Effector memory CD8-positive, alpha-beta T cell (primary cell): Measurements from ENCODE around the gene E4F1.
"Not testable (repeated sequence)": the region's sequence is repeated elsewhere in the genome, so short reads cannot be mapped to it uniquely, and the experiment has no call there.

Experiments
- ATAC-seq: fragments of 150-1000 bp; cut with Tn5 transposase; replicated peaks from 2 replicates; pipeline ENCODE4 v1.10.0; 2021; ENCODE audit warnings: mild to moderate bottlenecking, moderate library complexity
- DNase-seq, 3 experiments: peaks; one replicate each; pipeline ENCODE4 v3.0.0; 2021
- H3K27ac Mint-ChIP-seq, 2 donors: one replicate each; pipeline ENCODE4 v1.8.0; 2022; ENCODE audit warnings: mild to moderate bottlenecking in 2 of 2, mixed read lengths in 2 of 2, moderate library complexity in 2 of 2
- H3K27me3 Mint-ChIP-seq, 2 donors: one replicate each; pipeline ENCODE4 v1.8.0; 2022; ENCODE audit warnings: mixed read lengths in 2 of 2
- H3K36me3 Mint-ChIP-seq: one replicate; pipeline ENCODE4 v1.8.0; 2022; ENCODE audit warnings: mild to moderate bottlenecking, moderate library complexity, mixed read lengths; ENCODE audit not compliant: insufficient read depth
- H3K4me1 Mint-ChIP-seq, 2 donors: one replicate each; pipeline ENCODE4 v1.8.0; 2022; ENCODE audit warnings: low read depth in 2 of 2, mixed read lengths in 2 of 2
- H3K4me3 Mint-ChIP-seq, 2 donors: one replicate each; pipeline ENCODE4 v1.8.0; 2022; ENCODE audit warnings: mild to moderate bottlenecking in 2 of 2, mixed read lengths in 2 of 2, moderate library complexity in 2 of 2
- H3K9me3 Mint-ChIP-seq, 2 donors: one replicate each; pipeline ENCODE4 v1.8.0; 2022; ENCODE audit warnings: mixed read lengths in 2 of 2

The E4F1 gene

GRCh38 chr16:2238838-2239675 lies 15.7 kb downstream of the E4F1 start:
- Mint-ChIP-seq H3K36me3 (peaks cover 6% of the 10 kb centered on the region), H3K27ac (no peak overlapping the region), H3K9me3 (no peaks in the 10 kb centered on the region), H3K27me3 (no peaks in the 10 kb centered on the region), H3K4me1 (no peaks in the 10 kb centered on the region), H3K4me3 (no peak overlapping the region)
- ATAC-seq (no peak), DNase-seq (no peak)

- not testable (repeated sequence) for H3K36me3 Mint-ChIP-seq, DNase-seq, H3K27ac Mint-ChIP-seq, H3K9me3 Mint-ChIP-seq, H3K4me3 Mint-ChIP-seq, ATAC-seq, H3K27me3 Mint-ChIP-seq, H3K4me1 Mint-ChIP-seq
Measured at GRCh38 chr16:2240331-2240730, 16.9 kb downstream of the E4F1 start.

- no peak for DNase-seq
- Mint-ChIP-seq H3K27ac (peak overlapping the region in 1 of 2 donors; percentile 19), H3K9me3 (no peaks in the 10 kb centered on the region), H3K27me3 (no peaks in the 10 kb centered on the region), H3K4me1 (no peaks in the 10 kb centered on the region), H3K4me3 (no peak overlapping the region), H3K36me3 (peaks cover 4% of the 10 kb centered on the region)
- ATAC-seq: no peak
Measured at GRCh38 chr16:2242598-2242997, 19.2 kb downstream of the E4F1 start.

- ATAC-seq (no peak), DNase-seq (no peak)
- H3K27me3 Mint-ChIP-seq: no peaks in the 10 kb centered on the region
- peaks cover 4% of the 10 kb centered on the region for H3K36me3 Mint-ChIP-seq
- H3K9me3 Mint-ChIP-seq: no peaks in the 10 kb centered on the region
- H3K4me1 Mint-ChIP-seq: no peaks in the 10 kb centered on the region
- no peak overlapping the region for H3K4me3 Mint-ChIP-seq
- H3K27ac Mint-ChIP-seq: no peak overlapping the region
Measured at GRCh38 chr16:2243031-2243528, 19.7 kb downstream of the E4F1 start.

DNA sequence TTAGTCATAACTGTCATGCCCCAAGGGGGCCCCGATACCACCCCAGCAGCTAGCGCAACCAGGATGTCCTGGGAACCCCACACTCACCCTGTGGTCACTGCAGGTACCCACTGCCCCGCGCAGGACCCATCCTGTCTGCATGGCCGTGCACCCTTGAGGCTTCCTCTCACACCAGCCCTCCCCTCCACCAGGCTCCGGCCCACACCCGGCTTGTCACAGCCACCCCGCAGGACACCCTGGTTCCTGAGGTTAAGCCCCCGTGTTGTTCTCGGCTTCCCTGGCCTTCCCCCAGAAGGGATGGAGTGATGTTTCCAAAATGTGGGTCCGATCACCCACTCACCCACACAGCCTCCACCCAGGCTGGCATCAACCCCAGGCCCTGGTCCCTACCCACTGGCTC lies 20.4 kb downstream of the E4F1 start:
- H3K27me3 Mint-ChIP-seq: no peaks in the 10 kb centered on the region
- no peaks in the 10 kb centered on the region for H3K9me3 Mint-ChIP-seq
- no peak for ATAC-seq
- H3K4me3 Mint-ChIP-seq: no peak overlapping the region
- peaks cover 4% of the 10 kb centered on the region for H3K36me3 Mint-ChIP-seq
- DNase-seq: no peak
- H3K27ac Mint-ChIP-seq: peak overlapping the region in 1 of 2 donors; percentile 57
- no peaks in the 10 kb centered on the region for H3K4me1 Mint-ChIP-seq

DNA sequence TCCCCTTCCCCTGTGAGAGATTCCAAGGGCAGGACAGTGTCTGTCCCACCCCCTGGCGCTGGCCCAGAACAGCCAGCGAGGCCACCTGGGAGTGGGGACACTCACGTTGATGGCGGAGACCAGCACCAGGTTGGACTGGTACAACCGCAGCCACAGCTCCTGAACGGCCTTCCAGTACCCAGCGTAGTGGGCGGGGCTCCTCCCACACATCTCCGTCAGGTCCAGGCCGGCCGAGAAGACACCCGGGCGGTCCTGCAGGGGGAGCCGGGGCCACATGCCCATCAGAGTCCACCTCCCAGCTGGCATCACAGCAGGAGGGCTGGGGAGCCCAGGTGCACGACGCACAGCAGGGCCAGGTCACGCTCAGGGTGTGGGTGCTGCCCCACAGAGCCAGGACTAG lies 20.9 kb downstream of the E4F1 start:
- Mint-ChIP-seq H3K4me1 (no peaks in the 10 kb centered on the region), H3K36me3 (peaks cover 4% of the 10 kb centered on the region), H3K4me3 (no peak overlapping the region), H3K9me3 (no peaks in the 10 kb centered on the region), H3K27ac (peak overlapping the region in 1 of 2 donors; percentile 57), H3K27me3 (no peaks in the 10 kb centered on the region)
- DNase-seq (no peak), ATAC-seq (no peak)

- ATAC-seq: no peak
- Mint-ChIP-seq H3K27me3 (no peaks in the 10 kb centered on the region), H3K36me3 (peaks cover 8% of the 10 kb centered on the region)
Measured at GRCh38 chr16:2244926-2245795, 21.8 kb downstream of the E4F1 start.

DNA sequence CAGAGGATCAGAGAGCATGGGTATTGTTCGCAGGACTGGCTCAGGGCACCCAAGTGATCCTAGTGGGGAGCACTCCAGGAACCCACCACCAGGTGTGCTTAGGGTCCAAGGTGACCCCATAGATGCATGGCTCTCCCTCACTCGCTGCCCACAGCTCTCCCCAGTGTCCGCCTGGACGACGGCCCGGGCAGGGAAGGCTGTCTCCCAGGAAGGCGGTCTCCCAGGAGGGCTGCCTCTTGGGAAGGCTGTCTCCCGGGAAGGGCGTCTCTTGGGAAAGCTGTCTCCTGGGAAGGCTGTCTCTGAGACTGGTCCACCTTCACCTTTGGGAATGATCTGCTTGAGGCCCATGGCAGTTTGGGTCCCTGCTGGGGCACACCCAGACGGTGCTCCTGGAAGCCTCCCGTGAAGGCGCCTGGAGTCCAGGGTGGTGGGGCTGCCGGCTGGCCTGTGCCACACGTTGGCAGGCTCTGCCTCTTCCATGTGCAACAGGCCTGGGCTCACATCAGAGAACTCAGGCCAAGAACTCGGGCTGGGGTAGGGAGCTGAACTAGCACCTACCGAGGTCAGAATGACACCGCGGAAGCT lies 23.0 kb downstream of the E4F1 start:
- peaks cover 17% of the 10 kb centered on the region for H3K36me3 Mint-ChIP-seq
- DNase-seq: no peak
- ATAC-seq: no peak
- H3K27ac Mint-ChIP-seq: no peak overlapping the region
- H3K9me3 Mint-ChIP-seq: no peaks in the 10 kb centered on the region
- H3K27me3 Mint-ChIP-seq: no peaks in the 10 kb centered on the region
- H3K4me3 Mint-ChIP-seq: no peak overlapping the region
- peaks cover 2 to 4% of the 10 kb centered on the region in 2 donors for H3K4me1 Mint-ChIP-seq

More at GRCh38 chr16:2244926-2245795, 21.8 kb downstream of the E4F1 start:
- Mint-ChIP-seq H3K9me3 (no peaks in the 10 kb centered on the region), H3K4me1 (no peaks in the 10 kb centered on the region), H3K27ac (no peak overlapping the region), H3K4me3 (no peak overlapping the region)
- no peak for DNase-seq

DNA sequence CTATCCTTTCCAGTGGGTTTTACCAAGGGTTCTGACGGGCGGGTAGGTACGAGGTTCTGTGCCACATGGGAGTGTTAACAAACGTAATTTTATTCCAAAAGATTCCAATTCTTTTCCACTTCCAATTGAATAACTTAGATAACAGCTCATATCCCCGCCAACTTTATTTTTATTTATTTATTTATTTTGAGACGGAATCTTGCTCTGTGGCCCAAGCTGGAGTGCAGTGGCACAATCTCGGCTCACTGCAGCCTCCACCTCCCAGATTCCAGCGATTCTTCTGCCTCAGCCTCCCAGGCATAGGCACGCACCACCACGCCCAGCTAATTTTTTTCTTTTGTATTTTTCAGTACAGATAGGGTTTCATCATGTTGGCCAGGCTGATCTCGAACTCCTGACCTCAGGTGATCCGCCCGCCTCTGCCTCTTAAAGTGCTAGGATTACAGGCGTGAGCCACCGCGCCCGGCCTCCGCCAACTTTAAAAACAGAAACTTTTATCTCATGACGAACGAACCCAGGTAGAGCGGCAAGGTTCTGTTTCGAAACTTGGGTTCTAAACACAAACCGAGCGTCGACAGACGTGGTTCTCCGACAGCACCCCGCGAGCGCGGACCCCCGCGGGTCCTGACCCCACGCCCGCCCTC lies 27.4 kb downstream of the E4F1 start:
- peak; percentile 27 for ATAC-seq
- no peaks in the 10 kb centered on the region for H3K9me3 Mint-ChIP-seq
- peaks cover 2 to 4% of the 10 kb centered on the region in 2 donors for H3K4me1 Mint-ChIP-seq
- peaks cover 57% of the 10 kb centered on the region for H3K36me3 Mint-ChIP-seq
- DNase-seq: peak; percentile 28 to 37 (median 31)
- peak overlapping the region; percentile 91 to 92 for H3K27ac Mint-ChIP-seq
- no peaks in the 10 kb centered on the region for H3K27me3 Mint-ChIP-seq
- peak overlapping the region; percentile 87 to 88 for H3K4me3 Mint-ChIP-seq

- Mint-ChIP-seq H3K4me1 (peaks cover 2 to 4% of the 10 kb centered on the region in 2 donors), H3K36me3 (peaks cover 64% of the 10 kb centered on the region), H3K4me3 (peak within 1 kb of the TSS; percentile 87 to 88), H3K27ac (peak within 1 kb of the TSS; percentile 91 to 92), H3K9me3 (no peaks in the 10 kb centered on the region), H3K27me3 (no peaks in the 10 kb centered on the region)
- ATAC-seq (peak; percentile 84), DNase-seq (peak; percentile 61 to 74 (median 67))
Measured at GRCh38 chr16:2251296-2252111, 28.1 kb downstream of the E4F1 start, which contains the start of gene ECI1. TSS of gene ECI1 (minus strand) at chr16:2251587. CDS start at chr16:2251566, 21 bp downstream.

- no peak for DNase-seq
- peak overlapping the region in 1 of 2 donors; percentile 88 for H3K4me3 Mint-ChIP-seq
- peak overlapping the region; percentile 49 to 75 for H3K27ac Mint-ChIP-seq
- peaks cover 77% of the 10 kb centered on the region for H3K36me3 Mint-ChIP-seq
- no peak for ATAC-seq
- no peaks in the 10 kb centered on the region for H3K9me3 Mint-ChIP-seq
- H3K4me1 Mint-ChIP-seq: peaks cover 2 to 4% of the 10 kb centered on the region in 2 donors
- no peaks in the 10 kb centered on the region for H3K27me3 Mint-ChIP-seq
Measured at GRCh38 chr16:2252806-2253148, 29.4 kb downstream of the E4F1 start.

GRCh38 chr16:2253293-2253692 lies 29.9 kb downstream of the E4F1 start:
- no peaks in the 10 kb centered on the region for H3K9me3 Mint-ChIP-seq
- H3K27ac Mint-ChIP-seq: peak overlapping the region; percentile 49 to 75
- H3K4me1 Mint-ChIP-seq: peaks cover 2 to 4% of the 10 kb centered on the region in 2 donors
- DNase-seq (no peak), ATAC-seq (no peak)
- no peak overlapping the region for H3K4me3 Mint-ChIP-seq
- peaks cover 82% of the 10 kb centered on the region for H3K36me3 Mint-ChIP-seq
- no peaks in the 10 kb centered on the region for H3K27me3 Mint-ChIP-seq
